AG09319 (cell line): ENCODE data around the gene ADAMTS17.

ENCODE experiments used
- DNase-seq: peaks from one replicate; pipeline ENCODE4 v3.0.0-alpha.2; 2010; ENCODE audit warnings: low read depth; ENCODE audit errors: extremely low read depth
- TF ChIP-seq, protein P1 (sequence below): IDR thresholded peaks from 2 replicates; pipeline ENCODE4 v1.5.1; 2011; ENCODE audit warnings: low read depth, mild to moderate bottlenecking, inconsistent platforms, low read length, moderate library complexity

Gene ADAMTS17

DNA sequence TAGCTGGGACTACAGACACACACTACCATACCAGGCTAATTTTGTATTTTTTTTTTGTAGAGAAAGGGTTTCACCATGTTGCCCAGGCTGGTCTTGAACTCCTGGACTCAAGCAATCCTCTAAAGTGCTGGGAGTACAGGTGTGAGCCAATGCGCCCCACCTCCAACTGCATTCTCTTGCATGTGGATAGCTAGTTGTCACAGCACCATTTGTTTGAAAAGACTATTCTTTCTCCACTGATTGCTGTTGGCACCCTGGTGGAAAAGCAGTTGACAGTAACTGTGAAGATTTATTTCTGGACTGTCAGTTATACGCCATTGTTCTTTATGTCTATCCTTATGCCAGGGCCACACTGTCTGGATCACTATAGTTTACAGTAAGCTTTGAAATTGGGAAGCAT lies 303.9 kb downstream of the ADAMTS17 start:
- no peak for DNase-seq
- TF ChIP-seq, protein P1, sequence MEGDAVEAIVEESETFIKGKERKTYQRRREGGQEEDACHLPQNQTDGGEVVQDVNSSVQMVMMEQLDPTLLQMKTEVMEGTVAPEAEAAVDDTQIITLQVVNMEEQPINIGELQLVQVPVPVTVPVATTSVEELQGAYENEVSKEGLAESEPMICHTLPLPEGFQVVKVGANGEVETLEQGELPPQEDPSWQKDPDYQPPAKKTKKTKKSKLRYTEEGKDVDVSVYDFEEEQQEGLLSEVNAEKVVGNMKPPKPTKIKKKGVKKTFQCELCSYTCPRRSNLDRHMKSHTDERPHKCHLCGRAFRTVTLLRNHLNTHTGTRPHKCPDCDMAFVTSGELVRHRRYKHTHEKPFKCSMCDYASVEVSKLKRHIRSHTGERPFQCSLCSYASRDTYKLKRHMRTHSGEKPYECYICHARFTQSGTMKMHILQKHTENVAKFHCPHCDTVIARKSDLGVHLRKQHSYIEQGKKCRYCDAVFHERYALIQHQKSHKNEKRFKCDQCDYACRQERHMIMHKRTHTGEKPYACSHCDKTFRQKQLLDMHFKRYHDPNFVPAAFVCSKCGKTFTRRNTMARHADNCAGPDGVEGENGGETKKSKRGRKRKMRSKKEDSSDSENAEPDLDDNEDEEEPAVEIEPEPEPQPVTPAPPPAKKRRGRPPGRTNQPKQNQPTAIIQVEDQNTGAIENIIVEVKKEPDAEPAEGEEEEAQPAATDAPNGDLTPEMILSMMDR, result no peak

DNA sequence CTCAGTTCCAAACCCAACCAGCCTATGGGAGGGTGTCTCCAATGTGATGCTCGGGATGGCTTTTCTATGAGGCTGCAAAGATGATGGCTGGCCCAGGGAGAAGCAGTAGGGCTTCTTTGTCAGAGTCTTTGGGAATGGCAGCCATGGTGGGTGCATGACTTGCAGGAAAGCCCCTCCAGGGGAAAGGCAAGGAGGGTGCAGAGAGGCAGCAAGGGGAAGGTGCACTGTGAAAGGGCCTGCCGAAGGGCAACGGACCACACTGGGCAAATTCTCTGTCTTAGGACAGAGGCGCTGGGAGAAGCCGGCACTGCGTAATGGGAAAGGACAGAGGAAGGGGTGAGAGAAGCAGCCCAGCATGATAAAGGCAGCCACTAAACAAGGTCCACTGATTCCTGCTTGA lies 305.8 kb downstream of the ADAMTS17 start:
- DNase-seq, result no peak
- TF ChIP-seq, protein P1, result no peak

DNA sequence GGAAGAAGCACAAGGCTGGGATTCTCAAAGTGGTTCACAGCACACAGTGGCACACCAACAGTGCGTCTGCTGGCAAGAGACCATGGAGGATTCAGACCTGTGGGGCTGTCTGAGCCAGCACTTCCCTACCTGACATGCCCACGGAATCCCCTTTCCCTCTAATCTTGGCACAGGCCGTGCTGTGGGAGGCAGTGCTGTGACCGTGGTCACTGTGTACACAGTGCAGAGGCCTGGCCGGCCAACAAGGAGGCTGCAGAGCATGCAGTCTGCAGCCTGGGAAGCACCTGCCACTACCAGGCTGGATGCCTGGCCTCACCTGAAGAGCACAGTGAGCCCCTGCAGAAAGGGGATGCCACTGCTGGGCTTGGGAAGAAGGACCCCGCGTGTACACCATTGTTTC lies 307.6 kb downstream of the ADAMTS17 start:
- no peak for DNase-seq
- TF ChIP-seq, protein P1, result no peak

DNA sequence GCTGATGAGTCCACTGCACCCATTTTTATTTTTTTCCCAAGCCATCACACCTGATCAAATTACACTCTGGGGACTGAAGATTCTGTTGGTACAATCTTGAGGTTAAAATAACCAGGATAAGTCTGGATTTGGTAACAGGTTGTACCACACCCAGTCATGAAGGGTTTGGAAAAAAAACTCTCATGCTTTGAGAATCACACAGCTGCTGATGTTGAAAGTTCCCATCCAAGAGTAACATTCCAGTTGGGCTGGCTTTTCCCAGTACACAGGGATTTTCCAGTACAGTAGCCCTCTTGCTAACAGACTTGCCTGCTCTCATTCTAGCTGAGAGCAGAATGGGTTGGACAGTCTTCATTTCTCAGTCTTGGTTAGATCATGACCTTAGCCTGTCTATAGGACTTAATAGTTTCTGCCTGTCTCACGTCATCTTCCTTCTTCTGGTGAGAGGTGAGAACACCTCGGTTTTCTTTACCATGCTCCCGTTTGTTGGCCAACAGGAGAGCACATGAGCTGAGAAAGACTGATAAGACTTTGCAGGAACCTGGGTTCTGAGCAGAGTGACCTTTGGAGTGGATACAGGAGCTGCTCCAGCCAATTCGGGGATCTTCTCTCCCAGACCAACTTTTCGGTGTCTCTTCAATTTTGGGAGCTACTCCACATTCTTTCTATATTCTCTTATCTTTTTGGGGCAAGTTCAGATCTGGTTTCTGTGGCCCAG lies 308.5 kb downstream of the ADAMTS17 start:
- TF ChIP-seq, protein P1, result no peak
- no peak for DNase-seq

DNA sequence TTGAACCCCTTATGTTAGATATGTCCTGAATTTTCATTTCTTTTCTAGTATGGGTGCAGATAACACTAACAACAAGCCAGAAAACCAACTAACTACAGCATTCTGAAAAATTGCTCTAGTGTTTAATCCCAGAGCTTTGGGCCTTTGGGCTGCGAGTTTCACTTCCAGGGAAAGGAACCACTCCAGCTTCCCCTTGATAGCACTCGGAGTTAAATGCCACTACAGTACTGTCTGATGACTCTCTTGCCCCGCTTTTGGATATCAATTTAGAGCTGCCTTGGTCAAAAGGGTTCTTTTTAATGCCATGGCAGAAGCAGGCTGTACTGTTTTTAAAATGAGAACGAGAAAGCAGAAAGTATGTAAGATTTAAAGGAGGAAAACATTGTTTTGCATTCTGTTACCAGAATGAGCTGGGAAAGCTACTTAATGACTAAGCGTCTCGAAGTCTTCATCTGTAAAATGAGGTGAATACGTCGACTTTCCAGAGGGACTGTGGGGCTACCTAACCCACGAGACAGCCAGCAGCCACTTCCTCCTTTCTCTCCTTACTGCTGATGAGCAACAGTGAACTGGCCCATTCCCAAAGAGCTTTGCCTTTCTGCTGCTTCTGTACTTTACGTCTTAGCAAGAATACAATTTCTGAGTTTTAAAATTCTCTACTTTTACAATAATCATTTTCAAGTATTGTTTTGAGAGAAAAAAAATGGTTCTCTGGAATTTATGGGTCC lies 309.3 kb downstream of the ADAMTS17 start:
- TF ChIP-seq, protein P1, result no peak
- no peak for DNase-seq

DNA sequence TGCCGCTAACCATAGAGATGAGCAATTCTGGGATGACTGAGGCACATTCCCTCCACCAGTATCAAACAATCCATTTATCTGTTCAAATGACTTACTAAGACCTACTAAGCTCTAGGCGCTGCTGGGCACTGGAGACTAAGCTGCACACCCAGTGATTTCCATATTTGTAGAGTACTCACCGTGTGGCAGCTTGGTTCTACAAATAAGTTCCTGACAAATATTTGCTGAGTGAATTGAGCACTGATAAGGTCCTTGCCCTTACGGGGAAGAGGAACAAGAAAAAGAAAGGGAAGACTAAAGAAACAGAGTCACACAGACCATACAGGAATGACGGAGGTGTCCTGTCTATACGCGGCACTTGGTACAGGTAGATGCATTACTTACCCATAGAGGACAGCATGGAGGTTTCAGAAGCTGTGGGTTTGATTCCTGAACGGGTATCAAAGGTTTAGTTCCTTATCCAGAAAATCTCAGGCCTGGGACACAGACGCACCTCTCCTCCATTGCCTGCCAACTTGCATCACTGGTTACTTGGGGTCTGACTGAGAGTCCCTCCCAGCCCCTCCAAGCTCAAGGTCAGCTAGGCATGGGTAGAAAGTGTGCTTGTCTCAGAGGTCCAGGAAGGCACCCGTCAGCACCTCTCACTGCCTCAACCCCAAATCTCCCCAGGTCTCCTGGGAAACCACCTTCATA lies 310.0 kb downstream of the ADAMTS17 start:
- DNase-seq, result no peak
- TF ChIP-seq, protein P1, result no peak
